GM13976 (cell line): ENCODE results near the gene QSOX2.

Experiments
- DNase-seq: peaks from one replicate; pipeline ENCODE4 v3.0.0; 2012; ENCODE audit warnings: low spot score
- in situ Hi-C: fragments of 300-500 bp; cut with MboI; formaldehyde crosslinking; loops from one replicate; pipeline ENCODE4 v1.12.0; 2022; ENCODE audit warnings: low sequenced_read_pairs, mixed read lengths, inconsistent platforms; ENCODE audit not compliant: unreplicated experiment
- TF ChIP-seq, protein P1 (sequence below): IDR thresholded peaks from 2 replicates; pipeline ENCODE4 v1.5.1; 2012; ENCODE audit warnings: borderline replicate concordance, mild to moderate bottlenecking; ENCODE audit not compliant: insufficient read depth; ENCODE audit errors: extremely low read depth, missing control alignments, control extremely low read depth

The QSOX2 gene

DNA sequence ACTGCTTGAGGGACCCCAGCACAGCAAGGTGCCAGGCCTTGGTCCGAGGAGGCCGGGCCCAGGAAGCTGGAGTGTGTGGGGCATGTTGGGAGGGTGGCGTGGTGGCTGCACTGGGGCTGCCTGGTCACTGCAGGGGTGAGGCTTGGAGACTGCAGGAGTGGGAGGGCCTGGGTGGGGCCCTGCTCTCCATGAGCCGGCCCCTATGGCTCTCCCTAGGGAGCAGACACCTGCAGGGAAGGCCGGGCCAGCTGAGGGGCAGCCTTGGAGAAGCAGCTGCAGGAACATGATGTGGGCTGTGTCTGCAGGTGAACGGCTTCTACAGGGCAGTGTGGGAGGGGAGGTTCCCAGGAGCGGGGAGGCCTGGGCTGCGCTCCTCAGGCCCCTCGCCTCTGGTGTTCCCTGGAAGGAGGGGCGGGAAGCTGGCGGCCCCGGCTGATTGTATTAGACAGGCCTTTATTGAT, 85.2 kb downstream of the QSOX2 start:
- in situ Hi-C loops = no loop called here
- TF ChIP-seq, protein P1, sequence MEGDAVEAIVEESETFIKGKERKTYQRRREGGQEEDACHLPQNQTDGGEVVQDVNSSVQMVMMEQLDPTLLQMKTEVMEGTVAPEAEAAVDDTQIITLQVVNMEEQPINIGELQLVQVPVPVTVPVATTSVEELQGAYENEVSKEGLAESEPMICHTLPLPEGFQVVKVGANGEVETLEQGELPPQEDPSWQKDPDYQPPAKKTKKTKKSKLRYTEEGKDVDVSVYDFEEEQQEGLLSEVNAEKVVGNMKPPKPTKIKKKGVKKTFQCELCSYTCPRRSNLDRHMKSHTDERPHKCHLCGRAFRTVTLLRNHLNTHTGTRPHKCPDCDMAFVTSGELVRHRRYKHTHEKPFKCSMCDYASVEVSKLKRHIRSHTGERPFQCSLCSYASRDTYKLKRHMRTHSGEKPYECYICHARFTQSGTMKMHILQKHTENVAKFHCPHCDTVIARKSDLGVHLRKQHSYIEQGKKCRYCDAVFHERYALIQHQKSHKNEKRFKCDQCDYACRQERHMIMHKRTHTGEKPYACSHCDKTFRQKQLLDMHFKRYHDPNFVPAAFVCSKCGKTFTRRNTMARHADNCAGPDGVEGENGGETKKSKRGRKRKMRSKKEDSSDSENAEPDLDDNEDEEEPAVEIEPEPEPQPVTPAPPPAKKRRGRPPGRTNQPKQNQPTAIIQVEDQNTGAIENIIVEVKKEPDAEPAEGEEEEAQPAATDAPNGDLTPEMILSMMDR = no peak

GRCh38 chr9:136159851-136160250, 85.8 kb downstream of the QSOX2 start:
- TF ChIP-seq, protein P1 = no peak
- in situ Hi-C loops = no loop called here

More for the DNA sequence above, 85.2 kb downstream of the QSOX2 start:
- no peak for DNase-seq

GRCh38 chr9:136157477-136158265, 87.9 kb downstream of the QSOX2 start:
- TF ChIP-seq, protein P1 = no peak
- DNase-seq = no peak
- in situ Hi-C loops = no loop called here

More at GRCh38 chr9:136159851-136160250, 85.8 kb downstream of the QSOX2 start:
- DNase-seq = no peak
